HG03097 (cell line): ENCODE results near the gene TBC1D25.

ENCODE experiments used
- ATAC-seq: cut with Tn5 transposase; IDR thresholded peaks from one replicate; pipeline ENCODE4 v1.9.1; 2021; ENCODE audit not compliant: unreplicated experiment, low FRiP score

TBC1D25 gene

GRCh38 chrX:48559636-48560035, 20.1 kb downstream of the TBC1D25 start:
- no peak for ATAC-seq

- no peak for ATAC-seq
These were observed 20.5 kb downstream of the TBC1D25 start for GRCh38 chrX:48560056-48560455.

- ATAC-seq = no peak
These were observed 21.2 kb downstream of the TBC1D25 start for GRCh38 chrX:48560681-48561080.

GRCh38 chrX:48569958-48570357, 30.4 kb downstream of the TBC1D25 start:
- no peak for ATAC-seq

- ATAC-seq = no peak
These were observed 34.3 kb downstream of the TBC1D25 start for GRCh38 chrX:48573690-48574269.

- peak; percentile 76 for ATAC-seq
These were observed 35.1 kb downstream of the TBC1D25 start, which contains the start of gene RBM3 for GRCh38 chrX:48574270-48575266. Gene RBM3 (plus strand): TSS chrX:48574484. CDS start chrX:48575181, 697 bp downstream.

GRCh38 chrX:48575642-48576041, 36.1 kb downstream of the TBC1D25 start:
- no peak for ATAC-seq

- ATAC-seq = no peak
These were observed 36.6 kb downstream of the TBC1D25 start for GRCh38 chrX:48576108-48576507.

GRCh38 chrX:48578661-48579128, 39.2 kb downstream of the TBC1D25 start:
- ATAC-seq = no peak

- ATAC-seq = no peak
These were observed 39.7 kb downstream of the TBC1D25 start for GRCh38 chrX:48579259-48579658.

GRCh38 chrX:48580662-48581061, 41.1 kb downstream of the TBC1D25 start:
- ATAC-seq = no peak

GRCh38 chrX:48584698-48585097, 45.2 kb downstream of the TBC1D25 start:
- no peak for ATAC-seq

- no peak for ATAC-seq
These were observed 50.1 kb downstream of the TBC1D25 start for GRCh38 chrX:48589482-48590162.

GRCh38 chrX:48590203-48591103, 50.9 kb downstream of the TBC1D25 start:
- ATAC-seq = no peak

- no peak for ATAC-seq
These were observed 51.8 kb downstream of the TBC1D25 start for GRCh38 chrX:48591255-48591791.

GRCh38 chrX:48592971-48593370, 53.5 kb downstream of the TBC1D25 start:
- ATAC-seq = no peak

- no peak for ATAC-seq
These were observed 56.4 kb downstream of the TBC1D25 start for GRCh38 chrX:48595929-48596328.

GRCh38 chrX:48597353-48598264, 58.1 kb downstream of the TBC1D25 start, which contains the start of gene WDR13:
Gene WDR13 (plus strand): TSS chrX:48597492. CDS start chrX:48597997, 505 bp downstream.
- ATAC-seq = peak; percentile 67

- no peak for ATAC-seq
These were observed 59.1 kb downstream of the TBC1D25 start for GRCh38 chrX:48598614-48599013.
